Stimulated activated CD8-positive, alpha-beta memory T cell treated with anti-CD3 and anti-CD28 coated beads, Interleukin-12 subunit alpha, Interleukin-12 subunit beta, amount 100 ng/mL, for 24 hours (primary cell): ENCODE measurements around the gene BHLHE40.

Source experiments
- DNase-seq: peaks from one replicate; pipeline ENCODE4 v3.0.0-alpha.2; 2020; ENCODE audit errors: extremely low read depth

BHLHE40 gene

GRCh38 chr3:4979428-4980228, at the start of gene BHLHE40:
Gene BHLHE40 (plus strand): TSS chr3:4979437. CDS start chr3:4979719, 282 bp downstream.
- DNase-seq: no peak

- DNase-seq: no peak
Measured at GRCh38 chr3:4930501-4930900, 48.7 kb upstream of the BHLHE40 start.

GRCh38 chr3:4934050-4934449, 45.2 kb upstream of the BHLHE40 start:
- no peak for DNase-seq

GRCh38 chr3:4935347-4935746, 43.9 kb upstream of the BHLHE40 start:
- DNase-seq: no peak

DNA sequence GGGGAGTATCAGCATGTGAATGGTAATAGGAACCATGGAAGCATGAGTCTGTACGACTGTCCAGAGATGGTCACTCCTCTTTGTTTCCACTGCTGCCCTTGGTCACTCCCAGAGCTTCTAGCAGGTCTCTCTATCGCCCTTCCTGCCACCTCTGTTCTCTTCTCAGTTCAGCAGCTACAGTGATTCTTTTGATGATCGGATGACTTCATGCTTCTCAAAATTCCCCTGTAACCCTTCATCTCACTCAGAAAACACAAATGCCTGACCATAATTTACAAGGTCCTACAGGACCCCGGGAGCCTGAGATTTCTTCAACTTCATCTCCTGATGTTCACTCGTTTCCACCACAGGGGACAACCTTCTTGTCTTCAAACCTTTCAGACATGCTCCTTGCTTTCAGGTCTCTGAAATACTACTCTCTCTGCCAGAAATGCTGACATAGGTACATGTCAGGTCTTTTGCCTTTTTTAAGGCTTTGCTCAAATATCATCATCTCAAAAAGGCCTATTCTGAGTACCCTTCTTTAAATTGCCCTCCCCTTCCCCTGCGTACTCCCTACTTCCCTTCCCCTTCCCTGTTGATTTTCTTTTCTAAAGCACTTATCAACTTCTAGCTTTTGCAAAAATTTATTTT, 42.1 kb upstream of the BHLHE40 start:
- DNase-seq: no peak

GRCh38 chr3:4938281-4938982, 40.8 kb upstream of the BHLHE40 start:
- no peak for DNase-seq

DNA sequence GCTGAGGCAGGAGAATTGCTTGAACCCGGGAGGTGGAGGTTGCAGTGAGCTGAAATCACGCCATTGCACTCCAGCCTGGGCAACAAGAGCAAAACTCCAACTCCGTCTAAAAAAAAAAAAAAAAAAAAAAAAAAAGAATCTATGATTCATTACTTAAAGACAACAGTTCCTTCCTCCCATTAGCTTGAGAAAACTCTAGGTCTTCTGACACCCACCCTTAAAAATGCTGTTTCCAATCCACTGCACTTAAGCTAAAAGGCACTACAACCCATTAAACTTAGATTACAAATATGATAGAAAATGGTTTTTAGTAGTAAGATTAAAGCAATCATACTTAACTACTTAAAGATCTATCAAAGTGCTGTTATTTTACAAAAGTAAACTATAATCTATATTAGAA, 40.0 kb upstream of the BHLHE40 start:
- DNase-seq: no peak

DNA sequence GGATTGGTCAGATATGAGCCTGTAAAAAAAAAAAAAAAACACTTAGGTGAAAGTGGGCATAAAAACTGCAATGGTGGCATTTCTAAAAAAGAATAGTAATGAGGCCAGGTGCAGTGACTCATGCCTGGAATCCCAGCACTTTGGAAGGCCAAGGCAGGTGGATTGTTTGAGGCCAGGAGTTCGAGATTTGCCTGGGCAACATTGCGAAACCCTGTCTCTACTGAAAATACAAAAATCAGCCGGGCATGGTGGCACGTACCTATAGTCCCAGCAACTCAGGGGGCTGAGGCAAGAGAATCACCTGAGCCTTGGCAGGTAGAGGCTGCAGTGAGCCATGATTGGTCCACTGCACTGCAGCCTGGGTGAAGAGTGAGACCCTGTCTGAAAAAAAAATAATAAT, 38.3 kb upstream of the BHLHE40 start:
- no peak for DNase-seq

DNA sequence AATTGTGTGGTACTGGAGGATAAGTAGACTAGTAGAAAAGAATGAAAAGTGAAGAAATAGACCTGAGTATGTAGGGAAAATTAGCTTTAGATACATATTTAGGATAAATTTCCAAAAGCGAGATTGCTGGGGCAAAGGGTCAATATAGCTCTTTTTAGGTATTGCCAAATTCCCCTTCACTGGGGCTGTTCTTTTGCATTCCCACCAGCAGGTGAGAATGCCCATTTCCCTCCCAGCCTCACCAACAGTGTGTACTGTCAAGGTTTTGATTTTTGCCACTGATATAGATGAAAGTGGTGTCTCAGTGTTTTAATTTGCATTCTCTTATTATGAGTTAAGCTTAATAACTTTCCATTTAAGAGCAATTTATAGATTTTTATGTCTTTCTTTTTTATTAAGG, 35.7 kb upstream of the BHLHE40 start:
- no peak for DNase-seq

GRCh38 chr3:4945324-4945723, 33.9 kb upstream of the BHLHE40 start:
- DNase-seq: no peak

- DNase-seq: no peak
Measured at GRCh38 chr3:4947028-4947427, 32.2 kb upstream of the BHLHE40 start.

DNA sequence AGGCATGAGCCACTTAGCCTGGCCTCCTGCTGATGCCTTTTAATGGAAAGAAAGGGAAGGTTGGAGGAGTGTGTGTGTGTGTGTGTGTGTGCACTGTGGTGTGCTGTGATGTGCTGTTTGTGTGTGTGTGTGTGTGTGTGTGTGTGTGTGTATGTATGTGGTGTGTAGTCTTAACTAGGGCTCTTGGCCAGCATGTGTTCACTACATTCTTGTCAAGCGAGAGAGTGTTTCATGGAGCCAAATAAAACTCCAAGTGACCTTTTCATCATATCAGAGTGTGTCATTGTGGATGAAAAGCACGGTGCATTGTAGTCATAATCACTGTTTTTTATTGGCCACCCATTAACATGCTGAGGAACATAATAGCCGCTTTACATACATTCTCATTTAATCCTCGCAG, 30.8 kb upstream of the BHLHE40 start:
- no peak for DNase-seq

DNA sequence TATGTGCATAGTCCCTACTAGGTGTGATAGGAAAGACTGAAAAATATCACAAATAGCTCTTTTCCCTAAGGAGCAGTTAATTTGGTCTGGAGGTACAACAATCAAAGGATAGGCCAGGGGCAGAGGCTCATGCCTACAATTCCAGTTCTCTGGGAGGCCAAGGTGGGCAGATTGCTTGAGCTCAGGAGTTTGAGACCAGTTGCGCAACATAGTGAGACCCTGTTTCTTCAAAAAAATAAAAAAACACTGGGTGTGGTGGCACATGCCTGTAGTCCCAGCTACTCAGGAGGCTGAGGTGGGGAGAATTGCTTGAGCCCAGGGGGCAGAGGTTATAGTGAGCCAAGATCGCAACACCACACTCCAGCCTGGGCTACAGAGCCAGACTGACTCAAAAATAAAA, 30.2 kb upstream of the BHLHE40 start:
- no peak for DNase-seq

DNA sequence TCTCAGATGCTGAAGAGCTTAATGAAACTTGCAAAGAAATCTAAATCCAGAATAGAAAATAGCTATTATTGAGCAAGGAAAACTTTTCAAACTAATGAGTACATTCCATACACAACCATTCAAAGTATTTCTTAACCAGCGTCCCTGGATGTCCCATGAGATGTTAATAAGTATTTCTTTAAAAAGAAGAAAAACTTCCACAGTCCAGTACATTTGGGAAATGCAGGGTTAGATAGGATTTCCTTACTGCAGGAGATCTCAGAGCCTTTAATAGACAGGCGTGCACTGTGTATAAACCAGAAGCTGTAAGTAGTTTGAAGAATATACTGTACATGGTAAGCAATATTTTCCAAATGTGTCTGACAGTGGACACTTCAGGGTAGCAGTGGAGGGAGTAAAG, 29.6 kb upstream of the BHLHE40 start:
- DNase-seq: no peak

DNA sequence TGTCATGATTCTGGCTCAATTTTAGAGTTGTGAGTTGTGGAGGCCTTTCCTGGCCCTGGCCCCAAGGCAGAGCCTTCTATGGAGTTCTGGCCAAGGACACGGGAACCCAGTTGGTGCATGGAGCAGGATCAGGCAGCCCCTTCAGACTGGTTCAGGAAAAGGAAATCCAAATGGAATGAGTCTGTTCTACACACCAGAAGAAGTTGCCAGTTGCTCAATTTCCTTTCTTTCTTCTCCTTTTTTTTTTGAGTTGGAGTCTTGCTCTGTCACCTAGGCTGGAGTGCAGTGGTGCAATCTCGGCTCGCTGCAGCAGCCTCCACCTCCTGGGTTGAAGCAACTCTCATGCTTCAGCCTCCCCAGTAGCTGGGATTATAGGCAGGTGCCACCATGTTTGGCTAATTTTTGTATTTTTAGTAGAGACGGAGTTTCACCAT, 28.9 kb upstream of the BHLHE40 start:
- no peak for DNase-seq

DNA sequence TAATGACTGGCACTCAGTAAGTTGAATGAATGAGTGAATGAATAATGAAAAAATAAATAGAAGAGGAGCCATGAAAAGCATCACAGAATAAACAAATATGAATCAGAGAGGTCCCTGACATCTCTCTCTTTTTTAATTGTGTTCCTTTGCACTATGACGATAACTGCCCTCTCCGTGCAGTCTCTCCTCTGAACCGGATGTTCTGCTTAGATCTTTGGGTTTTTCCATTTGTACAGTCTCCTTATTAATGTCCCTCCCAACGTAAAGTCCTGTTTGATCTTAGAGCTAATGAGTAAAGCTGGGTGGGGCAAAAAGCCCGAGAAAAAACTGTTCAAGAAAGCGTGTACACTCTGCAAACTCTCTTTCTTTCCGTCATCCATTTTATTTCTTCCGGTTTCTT, 28.3 kb upstream of the BHLHE40 start:
- DNase-seq: no peak

DNA sequence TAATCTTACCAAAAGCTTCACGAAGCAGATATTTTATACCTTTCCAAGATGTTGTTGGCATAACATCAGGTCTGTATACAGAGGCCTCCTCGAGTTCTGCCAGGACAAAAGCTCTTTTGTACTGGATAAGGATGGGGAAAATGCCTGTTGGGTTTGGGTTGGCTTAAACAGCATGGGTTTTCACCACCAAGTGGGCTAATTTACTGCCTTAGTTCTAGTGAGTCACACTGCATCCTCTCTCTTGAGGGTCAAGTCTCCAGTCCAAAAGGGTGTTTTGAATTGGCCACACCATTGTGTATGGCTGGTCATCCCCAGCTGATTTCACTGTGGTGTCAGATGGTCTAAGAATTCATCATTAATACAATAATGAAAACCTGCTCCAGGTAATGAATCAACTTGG, 26.1 kb upstream of the BHLHE40 start:
- DNase-seq: no peak

DNA sequence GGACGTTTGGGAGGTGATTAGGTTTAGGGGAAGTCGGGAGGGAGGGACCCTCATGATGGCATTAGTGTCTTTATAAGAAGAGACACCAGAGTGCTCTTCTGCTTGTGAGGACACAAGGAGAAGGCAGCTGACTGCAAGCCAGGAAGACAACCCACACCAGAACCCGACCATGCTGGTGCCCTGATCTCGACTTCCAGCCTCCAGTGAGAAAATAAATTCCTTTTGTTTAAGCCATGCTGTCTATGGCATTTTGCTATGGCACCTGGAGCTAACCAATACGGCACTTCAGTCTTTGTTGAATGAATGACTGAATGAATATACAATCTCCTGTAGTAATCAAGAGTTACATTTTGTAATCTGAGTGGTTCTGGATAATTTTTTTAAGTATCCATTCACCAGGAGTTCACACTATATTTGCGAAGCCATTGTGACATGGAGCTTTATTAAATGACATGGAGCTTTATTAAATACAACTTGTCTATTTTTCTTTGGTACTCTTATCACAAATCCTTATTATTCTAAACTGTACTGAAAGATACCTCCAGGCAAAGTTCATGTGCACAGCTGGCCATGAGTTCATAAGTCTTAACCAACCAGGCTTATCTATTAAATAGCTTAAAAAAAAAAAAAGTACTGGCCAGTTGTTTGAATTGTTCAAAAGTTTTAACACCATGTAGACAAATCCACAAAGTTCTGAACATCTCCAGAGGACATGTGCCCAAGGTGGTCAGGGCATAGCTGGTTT, 24.8 kb upstream of the BHLHE40 start:
- no peak for DNase-seq

- DNase-seq: no peak
Measured at GRCh38 chr3:4956099-4956498, 23.1 kb upstream of the BHLHE40 start.

- no peak for DNase-seq
Measured at GRCh38 chr3:4956738-4957137, 22.5 kb upstream of the BHLHE40 start.

GRCh38 chr3:4957978-4958377, 21.3 kb upstream of the BHLHE40 start:
- no peak for DNase-seq

DNA sequence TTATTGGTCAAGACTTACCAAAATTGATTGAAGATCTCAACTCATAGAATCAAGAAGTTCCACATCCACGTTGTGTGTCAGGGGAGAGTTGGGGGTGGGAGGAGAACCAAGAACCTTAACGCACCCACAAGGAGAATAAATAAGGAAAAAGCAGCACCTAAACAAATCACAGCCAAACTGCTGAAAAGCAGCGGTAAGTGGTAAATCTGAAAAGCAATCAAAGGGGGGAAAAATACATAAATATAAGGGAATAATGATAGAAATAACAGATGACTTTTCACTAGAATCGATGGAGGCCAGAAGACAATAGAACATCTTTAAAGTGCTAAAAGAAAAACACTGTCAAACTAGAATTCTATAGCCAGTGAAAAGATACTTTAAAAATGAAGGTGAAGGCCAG, 20.1 kb upstream of the BHLHE40 start:
- no peak for DNase-seq
